ENCODE data around the gene VARS1. TPM values are rescaled to one million over a fixed set of nuclear protein-coding genes. Genes with fewer than 3 reads are reported as not detected.

Gene VARS1
- total and polyA plus RNA-seq, 2 of the 8 experiments (the other 6 are each of a cell fraction or from before 2014, with no cell fraction given): 53.5 to 162 TPM

DNA sequence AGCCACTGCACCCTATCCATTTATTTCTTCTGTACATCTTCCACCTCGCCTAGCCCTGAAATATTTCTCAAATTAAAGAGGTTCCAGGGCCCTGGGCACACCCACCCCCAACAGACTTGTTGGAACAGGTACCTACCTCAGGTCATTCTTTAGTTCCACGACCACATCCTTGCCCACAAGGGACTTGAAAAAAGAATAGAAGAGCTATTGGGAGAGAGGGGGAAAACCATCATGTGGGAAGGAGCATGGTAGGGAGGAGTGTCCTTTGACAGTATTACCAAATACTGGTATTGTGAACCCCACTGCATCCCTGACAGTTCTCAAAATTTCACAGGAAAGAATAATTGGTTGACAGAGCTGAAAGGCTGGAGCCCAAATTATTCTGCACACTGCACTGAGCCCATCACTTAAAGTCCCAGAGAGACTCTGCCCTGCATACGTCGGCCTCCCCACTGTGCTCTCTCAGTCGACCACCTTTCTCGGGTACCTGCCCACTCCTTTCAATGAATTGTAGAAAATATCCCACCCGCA, 10.5 kb upstream of the VARS1 start:
- Histone ChIP-seq H3K23ac (ENCODE audit: insufficient read length) (no peak overlapping the region), H4K20me1 (replicated peaks in 1 of 2; ENCODE audit: control insufficient read depth in 1 of 2, insufficient read depth in 2 of 2, low read length in 2 of 2) (no peaks in the 10 kb centered on the region), H2BK5ac (ENCODE audit: low read depth, low read length) (peak overlapping the region; percentile 99), H3K4me2 (ENCODE audit: insufficient read depth in 1 of 2, low read depth in 2 of 2, low read length in 2 of 2) (peak overlapping the region; percentile 80 to 89), H2BK20ac (ENCODE audit: low read length) (no peak overlapping the region), H3K14ac (ENCODE audit: insufficient read length) (no peak overlapping the region), H3K27me3 (replicated peaks in 1 of 4; ENCODE audit: control insufficient read depth in 3 of 4, extremely low read depth in 1 of 4, insufficient read depth in 3 of 4, low read length in 3 of 4) (no peaks in the 10 kb centered on the region), H3K4me1 (replicated peaks in 1 of 4; ENCODE audit: control insufficient read depth in 3 of 4, insufficient read depth in 4 of 4, low read length in 3 of 4) (peaks cover 0 to 2% (median 0%) of the 10 kb centered on the region in 4 experiments; a peak in 1 of 7 replicates), H3K23me2 (ENCODE audit: low read depth, low read length) (peaks cover 6% of the 10 kb centered on the region), H3K27ac (ENCODE audit: low read depth, low read length) (peak overlapping the region; percentile 91), H3K4ac (replicated peaks; ENCODE audit: insufficient read length, low read depth, low read length) (peak overlapping the region; percentile 71), H3K56ac (replicated peaks; ENCODE audit: insufficient read length, low read depth, low read length) (peak overlapping the region; percentile 99), H3K79me1 (ENCODE audit: low read depth, low read length) (no peaks in the 10 kb centered on the region), H3K36me3 (ENCODE audit: control insufficient read depth in 2 of 4, insufficient read depth in 4 of 4, low read length in 3 of 4) (peaks cover 0 to 23% (median 8%) of the 10 kb centered on the region in 4 experiments; a peak in 3 of 8 replicates), H3K79me2 (ENCODE audit: control insufficient read depth in 1 of 2, insufficient read depth in 2 of 2, low read length in 2 of 2) (peaks cover 5 to 18% of the 10 kb centered on the region in 2 experiments; a peak in 2 of 4 replicates), H2BK15ac (ENCODE audit: low read length) (no peak overlapping the region), H3K18ac (ENCODE audit: extremely low read depth, low read length) (peak overlapping the region; percentile 85; the same call in 1 of the 2 replicates), H3K9me3 (ENCODE audit: insufficient read depth in 2 of 2, low read depth in 1 of 2, low read length in 1 of 2) (no peaks in the 10 kb centered on the region), H4K91ac (replicated peaks; ENCODE audit: insufficient read length, low read length) (peak overlapping the region; percentile 78), H2AFZ (ENCODE audit: low read length) (peak overlapping the region; percentile 76; the same call in 1 of the 2 replicates), H4K8ac (ENCODE audit: extremely low read depth, insufficient read depth, low read length) (peak overlapping the region; percentile 77; the same call in 1 of the 2 replicates), H2BK12ac (ENCODE audit: low read depth, low read length) (peak overlapping the region; percentile 50; the same call in 1 of the 2 replicates), H2AK5ac (ENCODE audit: low read depth, low read length) (peak overlapping the region; percentile 42; the same call in 1 of the 2 replicates), H4K5ac (ENCODE audit: insufficient read length, low read depth, low read length) (peak overlapping the region; percentile 85), H3K9ac (replicated peaks in 1 of 4; ENCODE audit: extremely low read depth in 1 of 4, low read depth in 3 of 4, low read length in 3 of 4) (peak overlapping the region; percentile 87 to 96 (median 92)), H2BK120ac (replicated peaks; ENCODE audit: low read depth, low read length) (no peak overlapping the region), H3K4me3 (ENCODE audit: extremely low read depth in 1 of 4, insufficient read depth in 2 of 4, low read depth in 3 of 4, low read length in 4 of 4) (peak overlapping the region; percentile 76 to 96 (median 86))
- WGBS, 2 experiments (ENCODE audit: extremely low coverage in 1 of 2, insufficient coverage in 1 of 2, insufficient read length in 1 of 2, insufficient replicate concordance in 2 of 2, low coverage in 1 of 2, low lambda C conversion rate in 2 of 2, missing lambda C conversion rate in 1 of 2): 20% methylated on average over 7 of the region's 7 CpGs; no CpG with 5 or more reads in 1 of the 2 experiments
- CTCF ChIA-PET (ENCODE audit: partially characterized antibody): interaction anchor here (0.7 to 3.9 kb wide), 14 partner anchors 8 to 142 kb away, joined by 3 to 21 read pairs (median 4); partner anchors contain the start of genes DDAH2, LY6G6D, MPIG6B and VARS1
- POLR2A ChIA-PET (ENCODE audit: partially characterized antibody): interaction anchor here (0.6 to 4.7 kb wide), 28 partner anchors 8 to 176 kb away, joined by 3 to 42 read pairs (median 4); partner anchors contain the start of genes ABHD16A, C6orf47, DDAH2 and GPANK1
- DNase-seq (ENCODE audit: low read depth in 1 of 2, low spot score in 2 of 2): no peak
- FAIRE-seq: no peak
- TF ChIP-seq RXRA (IDR thresholded peaks at IDR 0.05; ENCODE audit: insufficient read depth, low read depth, low read length) (no peak), BACH1 (IDR thresholded peaks at IDR 0.05; ENCODE audit: low read length) (no peak), ZNF274 (IDR thresholded peaks at IDR 0.05; ENCODE audit: borderline replicate concordance, extremely low read depth, low read length) (no peak), NANOG (IDR thresholded peaks at IDR 0.05; ENCODE audit: insufficient read depth, low read depth, low read length, poor library complexity, severe bottlenecking) (no peak), MAFK (IDR thresholded peaks at IDR 0.05; ENCODE audit: low read depth, low read length) (no peak)
